Right lung (tissue), 5 donors: Measurements from ENCODE around the gene ANKS3. TPM values are rescaled to one million over a fixed set of nuclear protein-coding genes. Genes with fewer than 3 reads are reported as not detected.

Experiments
- DNase-seq, 2 donors: peaks; one replicate each; pipeline ENCODE4 v3.0.0-alpha.2; 2013
- polyA plus RNA-seq, 5 donors: library from polyadenylated mRNA; unstranded; fragments of 120-200 nt; gene quantifications; one replicate each; pipeline versions ENCODE4 v1.2.1 to v1.2.3, GENCODE V29; 2013; ENCODE audit warnings: inconsistent platforms in 1 of 5, low replicate concordance in 1 of 5; ENCODE audit not compliant: insufficient read length in 5 of 5, insufficient read depth in 1 of 5

The ANKS3 gene
- polyA plus RNA-seq, 5 donors: 20.5 to 33.0 (median 28.6) TPM

DNA sequence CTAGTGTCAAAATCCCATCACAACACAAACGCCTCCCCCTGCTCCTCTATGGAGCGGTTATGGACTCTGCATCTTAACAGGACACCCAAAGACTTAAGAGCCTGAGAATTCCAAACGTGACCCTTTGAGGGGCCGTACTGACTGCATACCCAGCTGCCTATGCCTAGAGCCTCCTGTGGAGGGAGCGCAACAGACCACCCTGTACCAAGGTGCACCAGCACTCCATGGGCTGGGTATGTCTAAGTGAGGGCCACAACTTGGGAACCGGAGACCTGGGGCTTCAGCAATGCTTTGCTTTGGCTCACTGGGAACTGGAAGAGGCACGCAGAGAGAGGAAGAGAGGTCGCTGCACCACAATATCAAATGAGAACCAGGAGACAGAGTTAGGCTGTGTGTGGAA is 5.4 kb downstream of the ANKS3 start:
- DNase-seq: no peak

DNA sequence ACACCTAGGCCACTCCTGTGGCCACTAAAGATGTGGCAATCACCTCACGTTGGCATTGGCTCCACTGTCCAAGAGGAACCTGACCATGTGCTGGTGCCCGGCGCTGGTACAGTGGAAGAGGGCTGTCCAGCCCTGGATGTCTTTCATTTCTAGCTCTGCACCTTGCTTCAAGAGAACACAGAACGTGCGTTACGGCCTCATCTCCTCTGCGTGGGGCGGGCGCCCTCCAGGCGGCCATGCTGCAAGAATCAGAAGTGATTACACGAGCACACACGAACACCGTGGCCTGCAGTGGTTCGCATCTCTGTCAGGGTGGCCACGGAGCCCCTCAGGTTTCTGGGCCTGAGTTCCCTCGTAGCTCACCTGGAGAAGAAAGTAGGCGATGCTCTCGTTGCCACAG is 7.5 kb downstream of the ANKS3 start:
- no peak for DNase-seq

GRCh38 chr16:4724661-4725270 is 9.3 kb downstream of the ANKS3 start:
- DNase-seq: no peak

- DNase-seq: no peak
These were observed 10.9 kb downstream of the ANKS3 start for GRCh38 chr16:4723071-4723767.

DNA sequence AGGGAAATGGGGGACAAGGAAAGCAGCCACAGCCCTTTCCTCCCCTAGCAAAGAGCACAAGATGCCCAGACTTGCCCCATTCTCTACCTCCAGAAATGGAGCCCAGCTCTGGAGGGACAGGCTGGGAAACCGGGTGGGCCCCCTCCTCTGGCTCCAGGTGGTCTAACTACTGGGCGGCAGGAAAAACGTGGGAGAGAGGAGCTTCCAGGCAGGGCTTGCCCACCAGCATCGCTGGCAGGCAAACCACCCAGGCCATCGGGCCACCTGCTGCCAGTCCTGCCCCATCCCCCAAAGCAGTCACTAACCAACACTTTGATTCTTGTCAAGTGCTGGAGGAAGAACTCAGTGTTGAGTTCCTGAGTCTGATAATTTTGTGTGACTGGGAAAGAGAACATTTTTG is 15.6 kb downstream of the ANKS3 start:
- DNase-seq: no peak

GRCh38 chr16:4714996-4715395 is 19.1 kb downstream of the ANKS3 start:
- DNase-seq: no peak

- DNase-seq: no peak
These were observed 20.2 kb downstream of the ANKS3 start for GRCh38 chr16:4713663-4714501.

DNA sequence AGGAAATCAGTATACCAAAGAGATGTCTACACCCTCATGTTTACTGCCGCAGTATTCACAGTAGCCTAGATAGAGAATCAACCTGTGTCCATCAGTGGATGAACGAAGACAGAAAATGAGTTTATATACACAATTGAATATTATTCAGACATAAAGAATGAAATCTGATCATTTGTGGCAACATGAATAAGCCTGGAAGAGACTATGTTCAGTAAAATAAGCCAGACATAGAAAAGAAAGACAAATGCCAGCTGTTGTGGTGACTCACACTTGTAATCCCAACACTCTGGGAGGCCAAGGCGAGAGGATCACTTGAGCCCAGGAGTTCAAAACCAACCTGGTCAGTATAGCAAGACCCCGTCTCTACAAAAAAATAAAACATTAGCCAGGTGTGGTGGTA is 24.6 kb downstream of the ANKS3 start:
- no peak for DNase-seq

- no peak for DNase-seq
These were observed 27.2 kb downstream of the ANKS3 start for GRCh38 chr16:4706871-4707270.

- no peak for DNase-seq
These were observed 29.2 kb downstream of the ANKS3 start for GRCh38 chr16:4704913-4705312.

DNA sequence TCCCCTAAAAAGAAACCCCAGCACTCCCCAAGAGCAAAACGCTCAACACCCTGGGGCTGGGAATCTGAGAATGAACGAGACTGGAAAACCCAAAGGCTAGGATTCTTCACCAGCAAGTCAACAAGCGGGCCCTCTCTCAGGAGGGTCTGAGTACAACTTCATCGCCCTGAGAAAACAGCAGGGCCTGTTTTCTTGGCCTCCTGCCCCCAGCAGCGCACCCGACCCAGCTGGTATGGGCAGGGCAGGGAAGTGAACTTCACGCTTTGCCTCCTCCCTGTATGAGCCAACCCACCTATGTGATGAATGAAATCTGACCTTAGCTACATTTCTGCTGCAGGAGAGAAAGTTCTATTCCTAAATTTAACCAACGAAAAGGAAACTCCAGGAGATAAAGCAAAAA is 29.6 kb downstream of the ANKS3 start:
- no peak for DNase-seq

- no peak for DNase-seq
These were observed 30.2 kb downstream of the ANKS3 start for GRCh38 chr16:4703906-4704305.

DNA sequence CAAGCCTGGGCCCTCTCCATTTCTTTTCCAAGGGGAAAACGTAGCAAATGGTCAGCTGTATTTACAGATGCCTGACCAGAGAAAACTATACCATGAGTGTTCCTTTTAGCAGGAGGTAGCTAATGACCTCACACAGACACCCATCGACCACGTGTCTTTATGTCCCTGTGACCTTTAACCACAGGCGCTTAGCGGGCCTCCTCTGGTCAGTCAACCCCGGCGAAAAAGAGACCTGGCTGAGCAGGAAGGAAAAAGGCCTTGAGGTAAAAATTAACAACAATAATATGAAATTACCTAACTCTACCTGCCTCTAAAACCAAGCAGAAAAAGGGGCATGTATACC is 31.6 kb downstream of the ANKS3 start:
- no peak for DNase-seq

DNA sequence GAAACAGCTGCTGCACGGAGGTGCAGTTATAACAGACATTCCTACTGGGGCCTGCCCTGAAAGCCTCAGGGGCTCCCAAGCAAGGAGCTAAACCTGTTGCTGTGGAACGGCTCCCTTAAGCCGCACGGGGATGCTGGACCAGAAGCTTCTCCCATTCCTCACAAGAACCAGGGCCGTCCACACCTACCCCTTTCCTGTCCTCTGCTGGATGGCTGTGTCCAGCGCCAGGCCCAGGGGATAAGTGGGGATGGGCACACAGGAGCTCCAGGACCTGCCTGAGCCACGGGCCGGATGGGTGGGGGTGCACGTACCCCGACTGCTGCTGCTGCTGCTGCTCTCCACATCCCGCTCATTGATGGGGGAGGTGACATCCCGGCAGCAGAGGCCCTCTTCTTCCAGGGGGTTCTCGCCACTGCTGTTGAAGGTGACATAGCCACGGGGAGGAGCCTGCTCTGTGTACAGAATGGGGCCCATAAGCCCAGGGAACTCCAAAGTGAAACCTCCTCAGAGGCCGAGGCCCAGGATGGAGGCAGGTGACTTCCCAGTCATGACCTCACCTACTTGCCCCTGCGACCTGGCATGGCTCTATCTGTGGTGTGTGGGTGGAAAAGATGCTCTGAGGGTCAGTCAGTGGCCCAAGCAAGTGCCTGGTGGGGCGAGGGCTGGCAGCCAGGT is 32.1 kb downstream of the ANKS3 start:
- no peak for DNase-seq

- no peak for DNase-seq
These were observed 32.9 kb downstream of the ANKS3 start for GRCh38 chr16:4700997-4701743.

GRCh38 chr16:4700380-4700996 is 33.6 kb downstream of the ANKS3 start:
- no peak for DNase-seq

DNA sequence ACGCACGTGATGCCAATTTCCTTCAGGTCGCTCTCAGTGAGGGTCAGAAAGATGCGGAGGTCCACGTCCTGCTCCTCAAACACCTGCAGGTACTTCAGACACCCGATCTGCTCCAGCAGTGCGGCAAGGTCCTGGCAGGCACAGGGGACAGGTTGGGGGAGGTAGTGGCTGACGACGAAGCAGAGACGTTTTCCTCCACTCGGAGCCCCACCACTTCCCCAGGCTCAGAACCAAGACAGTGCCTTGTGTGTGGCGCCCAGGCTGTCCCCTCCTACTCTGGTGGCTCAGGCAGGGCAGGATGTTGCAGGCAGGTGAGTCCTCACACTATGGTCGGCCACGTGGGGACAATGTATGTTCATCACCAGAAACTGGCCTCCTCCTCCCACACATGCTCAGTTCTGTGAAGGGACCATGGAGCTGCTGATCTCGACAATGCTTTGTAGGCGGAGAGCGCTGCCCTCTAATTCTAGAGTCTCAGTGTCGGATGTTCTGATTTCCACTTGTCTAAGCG is 35.0 kb downstream of the ANKS3 start:
- DNase-seq: no peak

DNA sequence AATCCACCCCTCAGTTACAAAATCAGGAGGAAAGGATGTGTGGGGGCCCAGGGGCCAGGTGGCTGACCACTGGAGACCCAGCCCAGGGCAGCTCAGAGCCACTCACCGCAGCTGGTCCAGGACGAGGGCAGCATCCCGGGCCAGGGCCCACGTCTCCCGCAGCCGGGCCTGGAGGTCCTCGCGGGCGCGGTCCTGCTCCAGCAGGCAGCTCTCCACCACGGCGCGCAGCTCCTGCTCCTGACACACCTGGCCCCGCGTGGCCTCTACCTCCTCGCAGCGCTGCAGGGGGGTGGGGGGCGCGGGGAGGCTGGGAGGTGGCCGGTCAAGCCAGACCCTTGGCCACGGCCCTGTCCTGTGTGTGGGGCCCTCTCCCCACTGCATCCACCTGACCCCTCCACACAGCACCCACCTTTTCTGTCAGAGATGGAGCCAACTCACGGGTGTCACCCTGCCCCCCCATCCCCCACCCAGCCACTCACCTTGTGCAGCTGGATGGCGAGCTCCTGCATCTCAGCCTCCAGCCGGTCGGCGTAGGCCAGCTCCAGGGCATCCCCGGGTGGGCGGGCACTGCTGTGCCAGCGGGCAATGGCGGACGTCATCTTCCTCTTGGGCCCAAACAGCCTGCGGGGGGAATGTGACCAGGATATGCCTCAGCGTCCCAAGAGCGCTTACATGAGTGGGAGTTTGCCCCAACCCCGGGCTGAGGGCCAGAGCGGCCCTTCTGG is 35.6 kb downstream of the ANKS3 start:
- no peak for DNase-seq

GRCh38 chr16:4697848-4698291 is 36.2 kb downstream of the ANKS3 start:
- no peak for DNase-seq
